RWPE1 (cell line): ENCODE results near the gene CUTA.
A peak's percentile ranks its signal among the peaks of the same experiment; 100 is the strongest.

Experiments used
- CTCF ChIA-PET: fragments of 350-600 bp; sonication (Branson Sonifier 250); formaldehyde crosslinking; extraction: SDS; loops from one replicate; lab custom pipeline; 2021; lab: Yijun Ruan, JAX
- POLR2A ChIA-PET: fragments of 400-600 bp; formaldehyde crosslinking; extraction: SDS; loops from one replicate; lab custom pipeline; 2020; ENCODE audit warnings: antibody characterized with exemption; ENCODE audit not compliant: low non-redundant PET; lab: Yijun Ruan, JAX
- DNase-seq: peaks from one replicate; pipeline ENCODE4 v3.0.0; 2012; ENCODE audit warnings: low spot score
- H3K27ac ChIP-seq: fragments of 450-650 bp; 2 replicates; pipeline ENCODE4 v1.5.1; 2017
- TF ChIP-seq, protein P1 (sequence below): fragments of 450-650 bp; conservative IDR thresholded peaks from 2 replicates; pipeline ENCODE4 v1.5.1; 2017; ENCODE audit warnings: low read depth, mild to moderate bottlenecking

CUTA gene

DNA sequence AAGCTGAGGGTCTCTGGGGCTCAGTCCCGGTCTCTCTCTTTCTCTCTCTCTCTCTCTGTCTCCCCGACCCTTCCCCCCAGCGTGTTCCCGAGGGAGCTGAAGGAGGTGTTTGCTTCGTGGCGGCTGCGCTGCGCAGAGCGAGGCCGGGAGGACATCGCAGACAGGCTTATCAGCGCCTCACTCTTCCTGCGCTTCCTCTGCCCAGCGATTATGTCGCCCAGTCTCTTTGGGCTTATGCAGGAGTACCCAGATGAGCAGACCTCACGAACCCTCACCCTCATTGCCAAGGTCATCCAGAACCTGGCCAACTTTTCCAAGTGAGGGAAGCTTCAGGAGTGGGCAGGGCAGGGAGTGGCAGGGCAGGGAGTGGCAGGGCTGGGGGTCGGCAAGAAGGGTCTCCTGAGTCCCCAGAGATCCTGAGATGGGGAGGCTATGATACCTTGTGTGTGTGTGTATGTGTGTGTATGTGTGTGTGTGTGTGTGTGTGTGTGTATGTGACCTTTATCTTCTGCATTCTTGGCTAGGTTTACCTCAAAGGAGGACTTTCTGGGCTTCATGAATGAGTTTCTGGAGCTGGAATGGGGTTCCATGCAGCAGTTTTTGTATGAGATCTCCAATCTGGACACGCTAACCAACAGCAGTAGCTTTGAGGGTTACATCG, 22.9 kb upstream of the CUTA start:
- CTCF ChIA-PET = interaction anchor here (0.6 to 0.7 kb wide), 2 partner anchors 9 to 305 kb away, joined by 3 read pairs; no protein-coding TSS in a partner anchor

DNA sequence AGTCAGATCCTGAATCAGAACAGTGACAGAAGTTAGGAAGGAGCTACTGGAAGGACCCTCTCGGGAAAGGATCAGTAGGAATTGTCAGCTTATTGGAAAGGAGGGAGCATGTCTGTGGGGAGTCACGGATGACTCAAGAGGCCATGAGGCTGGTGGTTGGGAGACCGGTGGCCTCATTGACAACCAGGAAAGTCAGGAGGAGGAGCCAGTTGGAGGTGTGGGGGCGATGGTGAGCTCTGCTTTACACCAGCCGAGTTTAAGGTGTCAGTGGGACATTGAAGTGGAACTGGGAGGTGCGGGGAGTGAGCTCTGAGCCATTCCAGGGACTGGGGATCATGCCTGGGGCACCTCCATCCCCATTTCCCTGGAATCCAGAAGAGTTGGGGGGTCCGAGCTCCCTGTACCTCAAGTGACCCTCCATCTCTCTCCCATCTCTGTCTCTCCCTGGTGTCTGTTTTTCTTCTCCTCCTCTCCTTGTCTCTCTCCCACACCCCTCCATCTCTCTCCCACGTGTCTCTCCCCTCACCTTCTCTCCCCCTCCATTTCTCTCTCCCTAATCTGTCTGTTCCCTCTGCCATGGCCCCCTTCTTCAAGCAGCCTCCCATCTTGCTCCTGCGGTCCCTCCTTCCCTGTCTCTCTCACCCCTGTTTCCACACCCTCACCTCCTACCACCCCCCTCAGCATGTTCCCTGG, 22.2 kb upstream of the CUTA start:
- ChIA-PET POLR2A (no interaction called here), CTCF (interaction anchor here (0.6 to 0.7 kb wide), 4 partner anchors 14 to 306 kb away, joined by 3 to 5 read pairs (median 4); partner anchors contain the start of gene ZBTB9)
- TF ChIP-seq, protein P1, sequence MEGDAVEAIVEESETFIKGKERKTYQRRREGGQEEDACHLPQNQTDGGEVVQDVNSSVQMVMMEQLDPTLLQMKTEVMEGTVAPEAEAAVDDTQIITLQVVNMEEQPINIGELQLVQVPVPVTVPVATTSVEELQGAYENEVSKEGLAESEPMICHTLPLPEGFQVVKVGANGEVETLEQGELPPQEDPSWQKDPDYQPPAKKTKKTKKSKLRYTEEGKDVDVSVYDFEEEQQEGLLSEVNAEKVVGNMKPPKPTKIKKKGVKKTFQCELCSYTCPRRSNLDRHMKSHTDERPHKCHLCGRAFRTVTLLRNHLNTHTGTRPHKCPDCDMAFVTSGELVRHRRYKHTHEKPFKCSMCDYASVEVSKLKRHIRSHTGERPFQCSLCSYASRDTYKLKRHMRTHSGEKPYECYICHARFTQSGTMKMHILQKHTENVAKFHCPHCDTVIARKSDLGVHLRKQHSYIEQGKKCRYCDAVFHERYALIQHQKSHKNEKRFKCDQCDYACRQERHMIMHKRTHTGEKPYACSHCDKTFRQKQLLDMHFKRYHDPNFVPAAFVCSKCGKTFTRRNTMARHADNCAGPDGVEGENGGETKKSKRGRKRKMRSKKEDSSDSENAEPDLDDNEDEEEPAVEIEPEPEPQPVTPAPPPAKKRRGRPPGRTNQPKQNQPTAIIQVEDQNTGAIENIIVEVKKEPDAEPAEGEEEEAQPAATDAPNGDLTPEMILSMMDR = no peak
- DNase-seq = no peak
- H3K27ac ChIP-seq = 0 out of 2 replicates have a peak overlapping the region, but pooled peaks have one; percentile 13

More for the DNA sequence above, 22.9 kb upstream of the CUTA start:
- POLR2A ChIA-PET = no interaction called here
- H3K27ac ChIP-seq = 0 out of 2 replicates have a peak overlapping the region, but pooled peaks have one; percentile 13
- TF ChIP-seq, protein P1 = no peak
- no peak for DNase-seq

DNA sequence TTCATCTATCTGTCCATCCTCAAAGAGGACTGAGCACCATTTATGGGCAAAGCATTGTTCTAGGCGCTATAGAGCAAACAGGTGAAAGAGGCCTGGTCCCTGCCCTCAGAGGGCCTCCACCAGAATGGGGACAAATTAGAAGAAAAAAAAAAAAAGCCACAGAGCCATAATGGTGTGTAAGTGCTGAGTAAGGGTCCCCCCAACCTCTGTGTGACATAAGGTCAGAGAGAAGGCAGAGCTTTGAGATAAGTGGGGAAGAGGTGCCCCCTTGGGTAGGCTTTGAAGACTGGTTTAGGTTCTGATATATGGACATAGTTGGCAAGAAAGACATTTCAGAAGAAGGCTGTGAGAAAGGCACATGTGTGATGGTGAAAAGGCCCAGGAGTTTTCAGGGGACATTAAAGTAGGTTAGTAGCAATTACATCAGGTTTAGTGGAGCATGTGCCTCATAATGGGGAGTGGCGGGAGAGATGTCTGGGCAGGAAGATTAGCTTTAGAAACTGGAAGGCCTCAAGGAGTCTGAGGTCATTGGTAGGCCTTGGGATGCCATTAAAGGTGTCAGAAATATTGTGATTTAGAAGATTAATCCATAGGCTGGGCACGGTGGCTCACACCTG, 21.2 kb upstream of the CUTA start:
- DNase-seq = no peak
- TF ChIP-seq, protein P1 = no peak
- CTCF ChIA-PET = interaction anchor here (0.8 kb wide), 1 partner anchor 245 kb away, joined by 3 read pairs; no protein-coding TSS in a partner anchor
- POLR2A ChIA-PET = no interaction called here
- H3K27ac ChIP-seq = no peak overlapping the region

DNA sequence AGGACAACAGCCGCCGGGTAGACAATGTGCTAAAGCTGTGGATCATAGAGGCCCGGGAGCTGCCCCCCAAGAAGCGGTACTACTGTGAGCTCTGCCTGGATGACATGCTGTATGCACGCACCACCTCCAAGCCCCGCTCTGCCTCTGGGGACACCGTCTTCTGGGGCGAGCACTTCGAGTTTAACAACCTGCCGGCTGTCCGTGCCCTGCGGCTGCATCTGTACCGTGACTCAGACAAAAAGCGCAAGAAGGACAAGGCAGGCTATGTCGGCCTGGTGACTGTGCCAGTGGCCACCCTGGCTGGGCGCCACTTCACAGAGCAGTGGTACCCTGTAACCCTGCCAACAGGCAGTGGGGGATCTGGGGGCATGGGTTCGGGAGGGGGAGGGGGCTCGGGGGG, 19.8 kb upstream of the CUTA start:
- CTCF ChIA-PET = no interaction called here

DNA sequence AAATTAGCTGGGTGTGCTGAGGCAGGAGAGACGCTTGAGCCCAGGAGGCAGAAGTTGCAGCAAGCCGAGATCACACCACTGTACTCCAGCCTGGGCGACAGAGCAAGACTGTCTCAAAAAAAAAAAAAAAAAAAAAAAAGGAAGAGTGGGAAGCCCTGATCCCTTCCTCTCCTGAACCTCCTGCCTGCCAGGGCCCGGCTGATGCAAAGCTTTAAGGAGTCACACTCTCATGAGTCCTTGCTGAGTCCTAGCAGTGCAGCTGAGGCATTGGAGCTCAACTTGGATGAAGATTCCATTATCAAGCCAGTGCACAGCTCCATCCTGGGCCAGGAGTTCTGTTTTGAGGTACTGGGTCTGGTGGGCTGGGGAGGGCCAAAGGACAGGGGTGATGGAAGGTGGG, 17.1 kb upstream of the CUTA start:
- TF ChIP-seq, protein P1 = no peak
- ChIA-PET POLR2A (no interaction called here), CTCF (no interaction called here)
- H3K27ac ChIP-seq = peak overlapping the region; percentile 15; the same call in 1 of the 2 replicates
- DNase-seq = no peak

More for the DNA sequence above, 19.8 kb upstream of the CUTA start:
- TF ChIP-seq, protein P1 = no peak
- H3K27ac ChIP-seq = no peak overlapping the region
- no peak for DNase-seq
- POLR2A ChIA-PET = no interaction called here

DNA sequence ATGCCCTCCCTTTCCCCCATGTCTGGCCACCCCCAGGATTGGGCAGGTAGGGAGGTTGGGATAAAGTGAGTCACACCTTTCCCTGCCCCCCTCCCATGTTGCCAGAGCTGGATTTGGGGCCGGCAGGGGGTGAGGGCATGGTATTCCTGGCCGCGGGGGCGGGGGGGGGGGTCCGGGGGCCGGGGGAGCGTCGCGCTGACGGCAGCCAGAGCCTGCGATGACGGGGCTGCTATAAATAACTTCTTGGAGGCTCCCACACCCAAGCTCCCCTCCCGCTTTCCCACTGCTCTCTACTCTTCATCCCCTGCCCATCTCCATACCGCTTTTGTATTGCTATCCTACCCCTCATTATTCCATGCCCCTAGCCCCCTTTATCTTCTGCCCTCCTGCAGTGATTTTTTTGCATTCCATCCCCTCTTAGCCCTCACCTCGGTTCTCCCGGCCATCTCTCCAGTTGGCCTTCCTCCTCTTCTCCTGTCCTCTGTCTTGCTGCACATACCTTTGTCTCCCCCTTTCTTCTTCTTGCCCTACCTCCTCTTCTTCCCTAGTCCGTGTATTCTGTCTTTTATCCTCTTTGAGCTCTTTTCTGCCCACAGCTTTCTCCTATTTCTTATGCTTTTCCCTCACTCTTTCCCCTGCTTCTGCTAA, 15.8 kb upstream of the CUTA start:
- H3K27ac ChIP-seq = 0 out of 2 replicates have a peak overlapping the region, but pooled peaks have one; percentile 18
- TF ChIP-seq, protein P1 = no peak
- DNase-seq = no peak
- ChIA-PET CTCF (no interaction called here), POLR2A (no interaction called here)
